Measurements from ENCODE around the gene TSR2. TPM values are rescaled to one million over a fixed set of nuclear protein-coding genes. Genes with fewer than 3 reads are reported as not detected.
"Not testable (repeated sequence)": the region's sequence is repeated elsewhere in the genome, so short reads cannot be mapped to it uniquely, and the experiment has no call there.

Gene TSR2
- total RNA-seq, 1 donor from 2014 or later, result 40.6 TPM

DNA sequence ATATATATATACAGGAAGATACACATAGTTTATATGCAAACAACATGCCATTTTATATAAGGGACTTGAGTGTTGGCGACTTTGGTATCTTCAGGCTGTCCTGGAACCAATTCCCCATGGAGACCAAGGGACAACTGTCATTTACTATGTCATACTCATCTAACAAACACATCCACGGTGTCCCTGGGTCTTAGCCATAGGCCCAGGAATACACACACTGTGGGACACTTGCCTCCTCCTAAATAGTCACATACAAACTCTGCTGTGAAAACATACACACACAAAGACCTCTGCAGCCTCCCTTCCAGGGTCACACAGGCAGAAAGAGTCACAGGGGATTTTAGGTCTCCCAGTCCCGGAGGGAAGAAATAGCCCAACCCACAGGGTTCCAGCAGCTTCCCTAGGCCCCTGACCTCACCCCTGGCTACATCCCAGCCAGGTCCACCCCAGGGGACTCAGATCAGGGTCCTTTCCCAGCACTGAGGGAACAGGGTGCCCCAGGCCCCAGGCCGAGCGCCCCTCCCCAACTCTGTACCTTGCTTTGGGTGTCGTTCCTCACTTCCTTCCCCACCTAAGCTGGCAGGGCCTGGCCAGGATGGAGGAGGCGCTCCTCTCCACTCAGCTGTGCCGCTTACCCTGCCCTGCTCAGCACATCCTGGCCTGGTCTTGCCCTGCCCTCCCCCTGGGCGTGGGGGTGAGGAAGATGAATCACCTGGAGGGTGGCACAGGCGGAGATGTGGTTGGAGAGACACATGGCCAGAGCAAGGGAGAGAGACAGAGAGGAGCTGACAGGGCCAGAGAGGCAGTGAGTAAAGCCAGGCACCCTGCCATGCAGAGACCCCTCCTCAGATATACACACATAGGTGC, 34.0 kb downstream of the TSR2 start:
- no peaks in the 10 kb centered on the region for H3K36me3 ChIP-seq
- peak overlapping the region; percentile 23 for H3K27ac ChIP-seq (replicated peaks)
- no peak for DNase-seq
- peaks cover 8% of the 10 kb centered on the region for H3K4me1 ChIP-seq
- H3K9me3 ChIP-seq (replicated peaks), result no peaks in the 10 kb centered on the region
- intact Hi-C loops (cut with micrococcal nuclease), result no loop called here
- no peak overlapping the region for H3K4me3 ChIP-seq
- TF ChIP-seq, protein P1, sequence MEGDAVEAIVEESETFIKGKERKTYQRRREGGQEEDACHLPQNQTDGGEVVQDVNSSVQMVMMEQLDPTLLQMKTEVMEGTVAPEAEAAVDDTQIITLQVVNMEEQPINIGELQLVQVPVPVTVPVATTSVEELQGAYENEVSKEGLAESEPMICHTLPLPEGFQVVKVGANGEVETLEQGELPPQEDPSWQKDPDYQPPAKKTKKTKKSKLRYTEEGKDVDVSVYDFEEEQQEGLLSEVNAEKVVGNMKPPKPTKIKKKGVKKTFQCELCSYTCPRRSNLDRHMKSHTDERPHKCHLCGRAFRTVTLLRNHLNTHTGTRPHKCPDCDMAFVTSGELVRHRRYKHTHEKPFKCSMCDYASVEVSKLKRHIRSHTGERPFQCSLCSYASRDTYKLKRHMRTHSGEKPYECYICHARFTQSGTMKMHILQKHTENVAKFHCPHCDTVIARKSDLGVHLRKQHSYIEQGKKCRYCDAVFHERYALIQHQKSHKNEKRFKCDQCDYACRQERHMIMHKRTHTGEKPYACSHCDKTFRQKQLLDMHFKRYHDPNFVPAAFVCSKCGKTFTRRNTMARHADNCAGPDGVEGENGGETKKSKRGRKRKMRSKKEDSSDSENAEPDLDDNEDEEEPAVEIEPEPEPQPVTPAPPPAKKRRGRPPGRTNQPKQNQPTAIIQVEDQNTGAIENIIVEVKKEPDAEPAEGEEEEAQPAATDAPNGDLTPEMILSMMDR (IDR thresholded peaks at IDR 0.05; ENCODE audit: borderline replicate concordance), result no peak
- H3K27me3 ChIP-seq (ENCODE audit: low read depth), result no peaks in the 10 kb centered on the region

DNA sequence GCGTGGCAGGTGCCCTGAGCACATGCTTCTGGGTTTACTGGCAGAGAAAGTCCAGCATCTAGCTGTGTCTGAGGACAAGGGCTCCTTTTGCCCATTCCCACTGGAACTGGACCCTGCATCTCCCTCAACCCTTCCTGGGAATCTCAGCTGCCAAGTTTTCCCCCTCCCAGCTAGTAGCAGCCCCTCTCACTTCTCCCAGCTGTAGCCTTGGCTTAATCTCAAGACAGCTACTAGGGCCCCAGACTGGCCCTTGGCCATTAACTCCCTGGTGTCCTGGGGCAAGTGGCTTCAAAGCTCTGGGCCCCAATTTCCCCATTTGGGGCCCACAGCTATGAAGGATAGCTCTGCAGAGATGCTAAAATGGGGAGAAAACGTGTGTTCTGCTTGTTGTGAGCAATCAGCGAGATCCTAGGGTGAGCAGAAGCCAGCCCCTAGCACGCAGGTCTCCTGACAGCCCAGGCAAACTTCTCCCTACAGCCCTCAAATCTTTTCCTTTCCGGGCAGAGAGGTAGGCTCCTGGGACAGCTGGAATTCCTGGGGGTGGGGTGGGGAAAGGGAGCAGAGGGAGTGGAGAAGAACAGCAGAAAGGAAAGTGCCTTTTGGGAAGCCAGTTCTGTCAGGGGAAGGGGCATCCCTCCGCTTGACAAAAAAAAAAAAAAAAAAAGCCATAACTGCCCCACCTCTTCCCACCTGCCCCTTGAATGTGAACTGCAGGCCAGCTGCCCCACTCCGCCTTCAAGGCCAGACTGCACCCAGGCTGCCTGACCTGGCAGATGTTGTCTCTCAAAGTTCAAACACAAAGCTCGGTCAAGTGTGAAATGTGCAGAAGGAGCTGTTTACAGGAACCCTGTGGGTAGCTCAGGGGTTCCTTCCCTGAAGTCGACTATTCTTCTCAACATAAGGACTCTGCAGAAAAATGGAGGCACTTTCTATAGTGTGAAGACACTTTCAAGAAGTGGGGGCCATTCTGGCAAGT, 39.2 kb downstream of the TSR2 start:
- TF ChIP-seq, protein P1 (IDR thresholded peaks at IDR 0.05; ENCODE audit: borderline replicate concordance), result no peak
- Histone ChIP-seq H3K4me1 (peaks cover 29% of the 10 kb centered on the region), H3K4me3 (no peak overlapping the region), H3K27ac (replicated peaks) (no peak overlapping the region), H3K9me3 (replicated peaks) (no peaks in the 10 kb centered on the region), H3K36me3 (no peaks in the 10 kb centered on the region), H3K27me3 (ENCODE audit: low read depth) (no peaks in the 10 kb centered on the region)
- intact Hi-C loops (cut with micrococcal nuclease), result no loop called here
- no peak for DNase-seq

DNA sequence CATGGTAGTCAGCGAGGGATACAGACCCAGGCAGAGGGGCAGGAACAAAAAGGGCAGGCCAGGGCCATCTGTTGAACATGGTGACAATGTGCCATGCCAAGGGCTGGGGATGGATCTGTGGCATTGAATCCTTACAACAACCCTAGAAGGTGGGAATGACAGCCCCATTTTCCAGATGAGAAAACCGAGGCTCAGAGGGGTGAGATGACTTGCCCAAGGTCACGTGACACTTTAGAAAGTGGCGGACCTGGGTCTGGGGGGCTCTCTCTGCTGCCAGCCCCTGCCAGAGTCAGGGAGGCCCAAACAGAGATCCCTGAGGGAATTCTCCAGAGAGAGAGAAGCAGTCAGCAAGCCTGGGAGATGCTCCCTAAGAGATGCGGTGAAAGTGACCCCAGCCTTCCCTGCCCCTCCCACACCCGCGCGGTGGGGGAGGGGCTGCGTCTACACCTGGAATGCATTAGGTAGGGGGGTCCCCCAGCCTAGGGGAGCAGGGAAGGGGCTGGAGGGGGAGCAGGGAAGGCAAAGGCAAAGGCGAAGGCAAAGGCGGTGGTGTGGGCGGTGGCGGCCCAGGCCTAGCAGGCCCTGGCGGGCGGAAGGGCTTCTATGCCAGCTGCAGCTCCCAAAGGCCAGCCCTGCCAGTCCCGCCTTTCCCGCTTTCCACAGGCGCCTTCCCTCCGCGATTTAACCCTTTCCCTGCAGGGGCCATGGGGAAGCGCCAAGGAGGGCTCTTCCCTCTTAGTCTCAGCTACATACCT, 42.8 kb downstream of the TSR2 start:
- intact Hi-C loops (cut with micrococcal nuclease), result no loop called here
- DNase-seq, result no peak
- peak overlapping the region; percentile 17 for H3K4me3 ChIP-seq
- TF ChIP-seq, protein P1 (IDR thresholded peaks at IDR 0.05; ENCODE audit: borderline replicate concordance), result no peak
- peak overlapping the region; percentile 74 for H3K27ac ChIP-seq (replicated peaks)
- H3K4me1 ChIP-seq, result peaks cover 34% of the 10 kb centered on the region
- H3K36me3 ChIP-seq, result no peaks in the 10 kb centered on the region
- H3K27me3 ChIP-seq (ENCODE audit: low read depth), result no peaks in the 10 kb centered on the region
- no peaks in the 10 kb centered on the region for H3K9me3 ChIP-seq (replicated peaks)

DNA sequence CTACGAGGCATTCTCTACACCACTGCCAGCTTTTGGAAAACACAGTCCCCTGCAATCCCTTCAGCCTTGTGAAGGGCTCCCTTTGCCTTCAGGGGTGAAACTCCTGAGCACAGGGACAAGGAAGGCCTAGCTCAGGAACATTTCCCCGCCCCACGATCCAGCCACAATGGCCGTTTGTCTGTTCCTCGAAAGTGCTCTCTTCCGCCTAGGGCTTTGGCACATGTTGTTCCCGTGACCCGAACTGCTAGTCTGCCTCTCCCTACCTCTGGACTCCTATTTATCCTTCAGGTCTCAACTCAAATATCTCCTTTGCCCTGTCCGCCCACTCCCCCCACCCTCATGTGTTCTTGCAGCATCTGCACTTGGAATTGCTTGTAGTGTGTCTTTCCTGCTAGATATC, 43.7 kb downstream of the TSR2 start:
- no peaks in the 10 kb centered on the region for H3K9me3 ChIP-seq (replicated peaks)
- DNase-seq, result no peak
- no peaks in the 10 kb centered on the region for H3K27me3 ChIP-seq (ENCODE audit: low read depth)
- peak overlapping the region; percentile 17 for H3K4me3 ChIP-seq
- intact Hi-C loops (cut with micrococcal nuclease), result no loop called here
- H3K4me1 ChIP-seq, result peaks cover 34% of the 10 kb centered on the region
- H3K27ac ChIP-seq (replicated peaks), result peak overlapping the region; percentile 74
- TF ChIP-seq, protein P1 (IDR thresholded peaks at IDR 0.05; ENCODE audit: borderline replicate concordance), result no peak
- H3K36me3 ChIP-seq, result no peaks in the 10 kb centered on the region

DNA sequence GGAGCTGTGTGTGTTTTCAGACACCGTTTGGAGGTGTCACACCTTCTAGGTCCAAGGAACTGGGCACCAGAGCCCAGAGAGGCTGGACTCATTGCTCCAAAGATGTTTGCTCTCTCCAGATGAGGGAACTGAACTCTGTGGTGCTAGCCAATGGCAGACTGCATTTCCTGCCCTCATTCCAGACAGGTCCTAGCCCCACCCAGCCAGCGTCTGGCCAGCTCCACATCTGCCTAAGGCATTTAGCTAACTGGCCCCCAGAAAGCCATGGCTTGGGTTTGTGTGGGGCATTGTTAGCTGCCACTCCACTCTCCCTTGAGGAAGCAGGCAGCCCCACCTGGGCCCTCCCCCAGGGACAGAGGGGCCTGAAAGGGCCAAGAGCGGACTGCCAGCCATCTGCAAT, 44.5 kb downstream of the TSR2 start:
- no peaks in the 10 kb centered on the region for H3K9me3 ChIP-seq (replicated peaks)
- no peaks in the 10 kb centered on the region for H3K36me3 ChIP-seq
- peaks cover 34% of the 10 kb centered on the region for H3K4me1 ChIP-seq
- H3K4me3 ChIP-seq, result no peak overlapping the region
- TF ChIP-seq, protein P1 (IDR thresholded peaks at IDR 0.05; ENCODE audit: borderline replicate concordance), result no peak
- H3K27me3 ChIP-seq (ENCODE audit: low read depth), result no peaks in the 10 kb centered on the region
- peak; percentile 30 for DNase-seq
- intact Hi-C loops (cut with micrococcal nuclease), result no loop called here
- H3K27ac ChIP-seq (replicated peaks), result peak overlapping the region; percentile 74

DNA sequence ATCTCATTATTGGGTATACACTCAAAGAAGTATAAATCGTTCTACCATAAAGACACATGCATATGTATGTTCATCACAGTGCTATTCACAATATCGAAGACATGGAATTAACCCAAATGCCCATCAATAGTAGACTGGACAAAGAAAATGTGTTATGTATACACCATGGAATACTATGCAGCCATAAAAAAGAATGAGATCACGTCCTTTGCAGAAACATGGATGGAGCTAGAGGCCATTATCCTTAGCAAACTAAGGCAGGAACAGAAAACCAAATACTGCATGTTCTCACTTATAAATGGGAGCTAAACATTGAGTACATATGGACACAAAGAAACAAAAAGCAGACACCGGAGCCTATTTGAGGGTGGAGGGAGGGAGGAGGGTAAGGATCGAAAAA, 49.6 kb downstream of the TSR2 start:
- H3K36me3 ChIP-seq; intact Hi-C loops (cut with micrococcal nuclease); DNase-seq; H3K9me3 ChIP-seq (replicated peaks); H3K27me3 ChIP-seq (ENCODE audit: low read depth); H3K27ac ChIP-seq (replicated peaks); H3K4me3 ChIP-seq: not testable (repeated sequence)
- peaks cover 21% of the 10 kb centered on the region for H3K4me1 ChIP-seq
